Activated T-helper 1 cell treated with Interleukin-2 at 50 U/mL for 16 hours (primary cell): ENCODE results near the gene SIK2.
"Not testable (repeated sequence)": the region's sequence is repeated elsewhere in the genome, so short reads cannot be mapped to it uniquely, and the experiment has no call there.

Experiments
- DNase-seq: peaks from one replicate; pipeline ENCODE4 v3.0.0-alpha.2; 2020; ENCODE audit warnings: low read depth

SIK2 gene

DNA sequence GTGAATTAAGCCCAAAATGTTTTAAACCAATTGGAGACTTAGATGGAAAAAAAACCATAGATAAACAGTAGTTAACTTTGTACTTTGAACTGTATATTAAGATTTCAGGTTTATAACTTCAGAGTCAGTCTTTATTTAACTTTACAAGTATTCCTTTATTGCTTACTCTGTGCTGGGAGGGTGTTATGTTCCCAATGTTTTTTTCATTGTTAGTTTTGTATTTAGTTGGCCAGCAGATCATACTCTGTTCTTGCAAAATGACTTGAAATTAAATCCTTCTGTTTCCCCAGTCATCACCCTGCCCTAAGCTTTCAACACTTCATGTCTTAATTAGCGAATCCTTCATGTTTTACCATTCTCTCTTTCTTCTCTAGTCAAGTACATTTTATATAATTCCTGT is 25.3 kb downstream of the SIK2 start:
- no peak for DNase-seq

- DNase-seq = no peak
Observed at GRCh38 chr11:111629499-111629898, 27.2 kb downstream of the SIK2 start.

DNA sequence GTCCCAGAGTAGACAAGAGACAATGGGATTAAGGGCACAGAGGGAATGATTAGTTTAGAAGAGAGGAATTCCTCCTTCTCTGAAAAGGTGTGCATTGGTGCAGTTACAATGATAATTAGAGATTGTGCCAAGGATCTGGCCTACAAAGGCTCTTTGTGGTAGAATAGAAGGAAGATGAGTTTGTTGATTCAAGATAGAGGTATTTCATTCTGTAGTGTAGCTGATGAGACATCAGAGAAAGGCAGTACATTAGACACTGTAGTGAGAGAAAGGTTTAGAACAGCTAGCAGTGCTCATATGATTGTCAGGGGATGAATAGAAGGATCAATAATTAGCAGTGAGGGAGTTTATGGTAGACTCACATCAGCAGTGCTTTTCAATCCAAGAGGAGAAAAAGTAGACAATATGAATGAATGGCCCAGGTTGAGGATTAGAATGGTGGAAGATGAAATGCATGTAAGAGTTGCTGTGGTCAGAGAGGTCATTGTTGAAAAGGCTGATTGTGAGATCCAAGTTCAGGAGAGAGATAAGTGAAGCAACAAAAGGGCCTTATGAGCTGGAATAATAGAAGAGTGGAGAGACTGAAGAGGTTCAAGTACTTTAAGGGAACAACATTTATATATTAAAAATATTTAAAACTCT is 28.9 kb downstream of the SIK2 start:
- no peak for DNase-seq

- no peak for DNase-seq
Observed at GRCh38 chr11:111631666-111632039, 29.4 kb downstream of the SIK2 start.

- DNase-seq = no peak
Observed at GRCh38 chr11:111632516-111633220, 30.4 kb downstream of the SIK2 start.

DNA sequence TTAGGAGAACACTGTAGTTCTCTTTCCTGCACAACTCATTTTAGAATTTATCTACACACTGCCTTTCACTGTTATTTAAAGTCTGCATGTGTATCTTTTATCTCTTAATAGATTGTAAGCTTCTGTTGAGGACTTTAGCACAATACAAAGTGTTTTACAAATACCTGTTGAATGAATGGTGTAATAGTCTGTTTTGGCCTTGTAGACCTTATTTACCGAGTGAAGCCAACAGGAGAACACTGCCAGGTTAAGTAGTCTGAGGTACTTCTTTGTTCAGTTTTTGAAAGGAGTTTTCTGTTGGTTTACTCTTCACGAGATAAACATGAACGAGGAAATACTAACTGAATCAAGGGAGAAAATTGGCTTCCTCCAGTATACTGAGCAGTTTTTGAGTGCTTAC is 31.0 kb downstream of the SIK2 start:
- DNase-seq = no peak

DNA sequence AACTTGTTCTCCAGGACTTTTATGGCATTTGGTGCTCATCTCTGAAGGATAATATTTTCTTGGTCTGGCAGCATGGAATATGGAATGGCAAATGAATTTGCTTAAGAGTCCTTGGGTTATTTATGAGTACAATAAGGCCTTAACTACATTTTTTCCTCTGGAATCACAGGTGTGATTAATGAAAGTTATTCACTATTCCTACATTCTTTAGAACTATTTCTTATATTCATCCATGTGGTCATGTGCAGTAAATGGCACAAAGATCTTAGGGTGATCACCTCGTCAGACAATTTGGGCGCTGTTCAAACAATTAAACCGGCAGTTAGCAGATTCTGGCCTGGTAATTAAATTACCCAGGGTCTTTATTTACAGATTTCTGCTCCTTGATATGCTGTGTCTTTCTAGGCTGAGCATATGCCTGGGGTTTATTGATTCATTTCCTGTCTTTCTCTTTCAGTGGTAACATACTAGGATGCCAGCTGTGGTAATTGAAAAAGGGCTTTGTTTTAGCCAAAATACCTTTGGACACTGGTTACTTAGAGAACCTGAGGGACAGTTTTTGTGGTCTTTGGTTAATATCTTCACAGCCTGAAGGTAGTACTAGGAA is 31.6 kb downstream of the SIK2 start:
- no peak for DNase-seq

DNA sequence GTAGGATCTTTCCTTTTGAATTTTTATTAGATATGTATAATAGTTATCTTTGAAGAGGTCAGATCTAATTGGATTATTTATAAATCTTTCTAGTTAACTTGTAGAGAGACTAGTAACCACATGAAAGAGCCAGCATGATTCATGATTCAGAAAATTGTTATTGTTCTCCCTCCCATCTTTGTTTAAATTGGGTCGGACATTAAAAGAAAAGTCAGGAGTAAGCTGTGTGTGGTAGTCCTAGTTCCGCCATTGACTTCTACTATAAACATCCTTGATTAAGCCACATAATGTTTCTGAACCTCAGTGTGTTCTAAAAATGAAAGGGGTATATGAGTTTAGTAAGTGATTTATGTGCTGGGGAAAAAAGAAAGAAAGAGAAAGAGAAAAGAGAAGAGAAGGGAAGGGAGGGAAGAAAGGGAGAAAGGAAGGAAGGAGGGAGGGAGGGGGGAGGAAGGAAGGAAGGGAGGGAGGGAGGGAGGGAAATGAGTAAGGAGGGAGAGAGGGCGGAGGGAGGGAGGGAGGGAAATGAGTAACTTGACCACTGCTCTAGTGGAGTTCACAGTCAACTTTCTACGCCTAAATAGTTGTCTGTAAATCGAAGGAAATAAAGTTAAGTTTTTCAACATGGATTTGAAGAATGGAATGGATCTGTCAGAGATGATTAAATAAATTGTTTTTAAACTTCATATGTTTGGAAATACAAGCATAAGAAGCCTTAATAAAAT is 32.9 kb downstream of the SIK2 start:
- no peak for DNase-seq

GRCh38 chr11:111635706-111636045 is 33.4 kb downstream of the SIK2 start:
- DNase-seq = no peak

DNA sequence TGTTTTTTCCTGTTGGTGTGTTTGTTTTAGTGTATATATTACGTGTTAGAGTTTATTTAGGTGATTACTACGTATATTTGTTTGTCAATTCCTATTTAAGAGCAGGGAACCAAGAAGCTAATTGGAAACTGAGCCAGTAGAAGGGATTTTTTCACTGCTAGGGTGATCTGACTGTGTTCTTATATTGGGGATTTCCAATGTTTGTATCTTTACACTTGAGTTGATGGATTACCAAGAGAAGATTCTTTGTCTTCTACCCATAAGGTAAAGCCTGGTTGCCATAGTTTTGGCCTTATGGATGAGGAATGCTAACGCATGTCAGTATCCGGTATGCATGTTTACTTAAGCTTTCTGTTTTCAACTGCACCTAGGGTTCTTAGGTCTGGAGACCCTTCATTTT is 35.6 kb downstream of the SIK2 start:
- no peak for DNase-seq

DNA sequence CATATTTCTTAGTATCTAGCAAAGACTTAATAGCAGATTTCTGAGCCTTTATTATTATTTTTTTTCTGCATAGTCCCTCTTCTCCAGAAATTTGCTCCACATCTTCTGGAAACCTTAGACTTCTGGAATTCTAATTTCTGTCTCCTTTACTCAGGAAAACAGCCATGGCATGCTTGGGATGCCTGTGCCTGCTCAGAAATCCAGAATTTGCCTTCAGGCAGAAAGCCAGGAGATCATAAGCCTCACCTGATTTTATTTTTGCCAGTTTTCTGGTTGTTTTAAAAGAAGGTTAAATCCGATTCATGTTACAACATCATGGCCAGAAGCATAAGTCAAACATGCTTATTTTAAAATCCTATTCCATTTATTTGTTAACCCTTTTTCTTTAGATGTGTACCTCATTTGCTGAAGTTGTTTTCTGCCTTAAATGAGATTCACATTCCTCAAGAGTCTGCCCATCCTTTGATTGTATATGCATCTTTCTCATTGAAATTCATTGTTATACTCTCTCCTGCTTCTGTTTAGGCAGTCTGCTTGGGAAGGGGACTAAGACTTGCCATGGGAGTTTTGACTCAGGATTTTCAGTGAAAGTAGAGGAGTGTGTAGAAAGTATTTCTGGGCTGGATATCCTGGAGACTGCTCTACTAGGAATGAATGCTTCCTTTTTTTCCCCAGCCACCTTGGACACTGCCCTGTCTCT is 37.1 kb downstream of the SIK2 start:
- no peak for DNase-seq

GRCh38 chr11:111641339-111642015 is 39.2 kb downstream of the SIK2 start:
- DNase-seq = no peak

DNA sequence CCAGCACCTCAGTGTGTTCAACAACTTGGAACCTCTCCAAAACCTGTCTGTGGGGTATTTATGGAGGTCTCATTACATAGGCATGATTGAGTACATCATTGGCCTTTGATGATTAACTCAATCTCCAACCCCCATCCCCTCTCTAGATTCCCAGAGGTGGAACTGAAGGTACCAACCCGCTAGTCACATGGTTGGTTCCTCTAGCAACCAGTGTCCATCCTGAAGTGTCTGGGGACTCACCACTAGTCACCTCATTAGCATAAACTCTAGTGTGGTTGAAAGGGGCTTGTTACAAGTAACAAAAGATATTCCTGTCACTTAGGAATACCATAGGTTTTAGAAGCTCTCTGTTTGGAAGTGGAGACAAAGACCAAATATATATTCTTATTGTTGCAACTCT is 40.3 kb downstream of the SIK2 start:
- DNase-seq = no peak

DNA sequence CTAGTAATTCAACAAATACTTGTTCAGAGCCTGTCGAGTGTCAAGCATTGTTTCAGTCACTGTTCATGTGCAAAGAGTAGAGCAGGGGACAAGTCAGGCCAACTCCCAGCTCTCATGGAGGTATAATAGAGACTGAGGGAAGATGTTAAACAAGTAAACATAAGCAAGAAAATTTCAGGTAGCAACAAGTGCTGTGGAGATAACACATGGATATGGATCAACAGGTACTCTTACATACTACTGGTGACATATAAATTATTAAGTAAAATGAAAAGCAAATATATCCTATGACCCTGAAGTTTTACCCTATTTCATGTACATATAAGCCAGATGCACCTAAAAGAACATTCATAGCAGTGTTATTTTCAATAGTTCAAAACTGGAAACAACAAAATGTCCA is 42.7 kb downstream of the SIK2 start:
- DNase-seq = no peak

DNA sequence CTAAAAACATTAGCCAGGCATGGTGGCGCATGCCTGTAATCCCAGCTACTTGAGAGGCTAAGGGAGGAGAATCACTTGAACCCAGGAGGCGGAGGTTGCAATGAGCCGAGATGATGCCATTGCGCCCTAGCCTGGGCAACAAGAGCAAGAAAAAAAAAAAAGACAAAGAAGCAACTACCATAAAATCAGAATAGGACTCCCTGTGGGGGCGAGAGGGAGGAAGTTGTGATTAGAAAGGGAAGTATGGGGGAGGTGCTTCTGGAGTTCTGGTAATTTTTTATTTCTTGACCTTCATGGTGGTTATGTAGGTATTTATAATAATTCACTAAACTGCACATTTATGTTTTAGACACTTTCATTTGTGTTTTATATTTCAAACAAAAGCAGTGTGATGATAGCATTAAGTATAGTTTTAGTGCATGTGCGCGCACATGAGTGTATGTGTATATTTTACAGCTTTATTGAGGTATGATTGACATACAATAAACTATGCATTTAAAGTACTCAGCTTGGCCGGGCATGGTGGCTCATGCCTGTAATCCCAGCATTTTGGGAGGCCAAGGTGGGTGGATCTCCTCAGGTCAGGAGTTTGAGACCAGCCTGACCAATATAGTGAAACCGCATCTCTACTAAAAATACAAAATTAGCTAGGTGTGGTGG is 43.5 kb downstream of the SIK2 start:
- no peak for DNase-seq

DNA sequence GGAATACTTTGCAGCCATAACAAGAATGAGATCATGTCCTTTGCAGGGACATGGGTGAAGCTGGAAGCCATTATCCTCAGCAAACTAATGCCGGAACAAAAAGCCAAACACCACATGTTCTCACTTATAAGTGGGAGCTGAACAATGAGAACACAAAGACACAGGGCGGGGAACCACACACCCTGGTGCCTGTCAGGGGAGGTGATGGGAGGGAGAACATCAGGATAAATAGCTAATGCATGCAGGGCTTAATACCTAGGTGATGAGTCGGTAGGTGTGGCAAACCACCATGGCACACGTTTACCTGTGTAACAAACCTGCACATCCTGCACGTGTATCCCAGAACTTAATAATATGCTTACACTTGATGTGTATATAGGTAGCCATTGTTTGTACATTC is 49.1 kb downstream of the SIK2 start:
- not testable (repeated sequence) for DNase-seq

GRCh38 chr11:111652184-111652583 is 49.9 kb downstream of the SIK2 start:
- no peak for DNase-seq

DNA sequence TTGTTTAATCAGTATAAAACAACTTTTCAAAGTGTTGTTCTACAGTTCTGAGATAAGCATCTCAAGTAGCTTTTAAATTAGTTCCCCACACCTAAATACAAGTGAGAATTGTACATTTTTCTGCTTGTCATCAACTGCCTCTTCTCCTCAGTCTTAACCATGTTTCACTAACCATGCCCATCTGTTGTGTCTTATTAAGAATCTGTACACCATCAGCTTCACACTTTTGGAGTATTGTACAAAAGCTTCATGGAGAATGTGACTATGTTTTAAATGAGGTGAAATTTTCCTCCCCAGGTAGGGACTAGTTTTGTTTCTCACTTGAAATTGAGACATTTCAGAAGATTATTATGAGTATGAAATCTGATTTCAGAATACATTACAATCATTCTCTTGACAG is 52.4 kb downstream of the SIK2 start:
- no peak for DNase-seq

DNA sequence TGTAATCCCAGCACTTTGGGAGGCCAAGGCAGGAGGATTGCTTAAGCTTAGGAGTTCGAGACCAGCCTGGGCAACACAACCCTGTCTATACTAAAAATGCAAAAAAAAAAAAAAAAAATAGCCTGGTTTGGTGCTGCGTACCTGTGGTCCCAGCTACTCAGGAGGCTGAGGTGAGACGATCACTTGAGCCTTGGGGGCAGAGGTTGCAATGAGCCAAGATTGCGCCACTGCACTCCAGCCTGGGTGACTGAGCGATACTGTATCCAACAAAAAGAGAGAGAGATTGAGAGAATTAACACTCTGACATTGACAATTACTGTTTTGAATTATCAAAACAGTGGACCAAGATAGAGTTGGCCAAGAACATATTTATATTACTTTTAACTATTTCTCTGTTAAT is 53.7 kb downstream of the SIK2 start:
- no peak for DNase-seq

DNA sequence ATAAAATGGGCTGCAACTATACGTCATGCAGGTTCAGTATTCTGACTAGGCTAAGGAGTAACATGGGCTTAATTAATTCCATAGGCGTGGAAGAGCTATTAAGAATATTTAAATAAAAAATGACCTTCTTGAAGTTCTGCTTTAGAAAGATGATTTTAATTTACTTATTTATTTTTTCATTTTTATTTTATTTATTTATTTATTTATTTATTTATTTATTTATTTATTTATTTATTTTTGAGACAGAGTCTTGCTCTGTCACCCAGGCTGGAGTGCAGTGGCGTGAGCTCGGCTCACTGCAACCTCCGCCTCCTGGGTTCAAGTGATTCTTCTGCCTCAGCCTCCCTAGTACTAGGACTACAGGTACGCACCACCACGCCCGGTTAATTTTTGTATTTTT is 55.7 kb downstream of the SIK2 start:
- DNase-seq = not testable (repeated sequence)

DNA sequence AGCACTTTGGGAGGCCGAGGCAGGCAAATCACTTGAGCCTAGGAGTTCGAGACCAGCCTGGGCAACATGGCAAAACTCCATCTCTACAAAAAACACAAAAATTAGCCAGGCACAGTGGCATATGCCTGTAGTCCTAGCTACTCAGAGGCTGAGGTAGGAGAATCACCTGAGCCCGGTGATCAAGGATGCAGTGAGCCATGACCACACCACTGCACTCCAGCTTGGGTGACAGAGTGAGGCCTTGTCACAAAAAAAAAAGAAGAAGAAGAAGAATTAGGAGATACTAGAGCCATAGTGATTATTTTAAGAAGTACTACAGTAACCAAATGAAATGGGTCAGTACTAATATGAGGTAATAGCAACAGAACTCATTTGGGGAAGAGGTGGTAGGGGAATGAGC is 56.2 kb downstream of the SIK2 start:
- not testable (repeated sequence) for DNase-seq
